Body of pancreas (tissue), 4 donors: ENCODE results near the gene APH1B. TPM values are rescaled to one million over a fixed set of nuclear protein-coding genes. Genes with fewer than 3 reads are reported as not detected.

Source experiments
- ATAC-seq: fragments of 150-250 bp; one replicate; pipeline ENCODE4 v1.9.1; 2016
- DNase-seq, 4 donors: peaks; one replicate each; pipeline ENCODE4 v3.0.0-alpha.2; 2019
- H3K27ac ChIP-seq, 4 donors: fragments of 200-600 bp; sonication (generic); 1 replicate in 3 of 4; 2 replicates in 1 of 4; pipeline versions ENCODE4 v1.5.1 to v1.6.1; 2016 to 2019; ENCODE audit warnings: mild to moderate bottlenecking in 1 of 4, mixed read lengths in 1 of 4, moderate library complexity in 1 of 4
- H3K27me3 ChIP-seq, 2 donors: fragments of 200-600 bp; sonication (generic); one replicate each; pipeline ENCODE4 v1.6.0; 2016; ENCODE audit warnings: mild to moderate bottlenecking in 1 of 2
- H3K36me3 ChIP-seq, 2 donors: fragments of 200-600 bp; sonication (generic); replicated peaks in 1 of 2; 2 replicates each; pipeline ENCODE4 v1.5.1; 2016; ENCODE audit warnings: low read depth in 2 of 2; ENCODE audit not compliant: insufficient read depth in 1 of 2
- H3K4me1 ChIP-seq: fragments of 200-600 bp; sonication (generic); one replicate; pipeline ENCODE4 v1.6.0; 2016
- H3K4me3 ChIP-seq, 2 donors: fragments of 200-600 bp; sonication (generic); 1 replicate in 1 of 2; 2 replicates in 1 of 2; pipeline ENCODE4 v1.5.1; 2016 to 2019
- H3K9me3 ChIP-seq, 3 donors: fragments of 200-600 bp; sonication (generic); 1 replicate in 2 of 3; 2 replicates in 1 of 3; pipeline ENCODE4 v1.5.1; 2016
- POLR2A ChIP-seq, 3 donors: fragments of 450-650 bp; IDR thresholded peaks; one replicate each; pipeline ENCODE4 v1.6.1; 2016; ENCODE audit warnings: antibody characterized with exemption in 3 of 3, mild to moderate bottlenecking in 2 of 3
- WGBS, 2 donors: methylation state at CpG; one replicate each; pipeline ENCODE4 v1.1.5; 2017; 5-methylcytosine and 5-hydroxymethylcytosine counted together
- intact Hi-C: fragments of 100-400 bp; cut with DNase I; formaldehyde crosslinking; loops from one replicate; pipeline ENCODE4 v1.15.1; 2023
- total RNA-seq, 2 donors: library from RNA; depleted of rRNA; stranded (reverse); fragments of >200 nt; gene quantifications; one replicate each; pipeline ENCODE4 v1.1.0, GENCODE V29; 2016
- TF ChIP-seq, protein P1 (sequence below), 7 experiments: fragments of 450-650 bp in 4 of 7; fragments of 200-600 bp in 3 of 7; sonication (generic) in 3 of 7; IDR thresholded peaks; one replicate each; pipeline ENCODE4 v1.5.1; 2016 to 2019; ENCODE audit warnings: antibody characterized with exemption in 7 of 7

The APH1B gene
- total RNA-seq, 2 donors from 2014 or later: 6.9 to 12.7 TPM

DNA sequence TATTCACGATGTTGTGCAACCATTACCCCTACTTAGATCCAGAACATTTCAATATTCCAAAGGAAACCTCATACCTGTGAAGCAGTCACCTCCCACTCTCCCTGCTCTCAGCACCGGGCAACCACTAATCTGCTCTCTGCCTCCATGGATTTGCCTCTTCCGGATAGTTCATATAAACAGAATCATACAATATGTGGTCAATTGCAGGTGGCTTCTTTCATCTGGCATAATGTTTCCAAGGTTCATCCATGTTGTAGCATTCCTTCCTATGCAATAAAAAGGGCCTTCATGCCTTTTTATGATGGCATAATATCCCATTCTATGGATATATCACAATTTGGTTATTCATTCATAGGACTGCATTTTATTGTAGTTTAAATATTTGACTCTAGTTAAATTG is 80.3 kb downstream of the APH1B start:
- DNase-seq: no peak
- Histone ChIP-seq H3K27me3 (no peaks in the 10 kb centered on the region), H3K4me1 (peaks cover 42% of the 10 kb centered on the region), H3K27ac (no peak overlapping the region), H3K36me3 (no peaks in the 10 kb centered on the region), H3K4me3 (no peak overlapping the region), H3K9me3 (no peaks in the 10 kb centered on the region)
- TF ChIP-seq, protein P1, sequence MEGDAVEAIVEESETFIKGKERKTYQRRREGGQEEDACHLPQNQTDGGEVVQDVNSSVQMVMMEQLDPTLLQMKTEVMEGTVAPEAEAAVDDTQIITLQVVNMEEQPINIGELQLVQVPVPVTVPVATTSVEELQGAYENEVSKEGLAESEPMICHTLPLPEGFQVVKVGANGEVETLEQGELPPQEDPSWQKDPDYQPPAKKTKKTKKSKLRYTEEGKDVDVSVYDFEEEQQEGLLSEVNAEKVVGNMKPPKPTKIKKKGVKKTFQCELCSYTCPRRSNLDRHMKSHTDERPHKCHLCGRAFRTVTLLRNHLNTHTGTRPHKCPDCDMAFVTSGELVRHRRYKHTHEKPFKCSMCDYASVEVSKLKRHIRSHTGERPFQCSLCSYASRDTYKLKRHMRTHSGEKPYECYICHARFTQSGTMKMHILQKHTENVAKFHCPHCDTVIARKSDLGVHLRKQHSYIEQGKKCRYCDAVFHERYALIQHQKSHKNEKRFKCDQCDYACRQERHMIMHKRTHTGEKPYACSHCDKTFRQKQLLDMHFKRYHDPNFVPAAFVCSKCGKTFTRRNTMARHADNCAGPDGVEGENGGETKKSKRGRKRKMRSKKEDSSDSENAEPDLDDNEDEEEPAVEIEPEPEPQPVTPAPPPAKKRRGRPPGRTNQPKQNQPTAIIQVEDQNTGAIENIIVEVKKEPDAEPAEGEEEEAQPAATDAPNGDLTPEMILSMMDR (IDR thresholded peaks at IDR 0.05): no peak
- no peak for TF ChIP-seq POLR2A (IDR thresholded peaks at IDR 0.05)
- 73 to 81% methylated on average over 3 of the region's 3 CpGs for WGBS, 2 donors
- intact Hi-C loops: no loop called here
- ATAC-seq: no peak

DNA sequence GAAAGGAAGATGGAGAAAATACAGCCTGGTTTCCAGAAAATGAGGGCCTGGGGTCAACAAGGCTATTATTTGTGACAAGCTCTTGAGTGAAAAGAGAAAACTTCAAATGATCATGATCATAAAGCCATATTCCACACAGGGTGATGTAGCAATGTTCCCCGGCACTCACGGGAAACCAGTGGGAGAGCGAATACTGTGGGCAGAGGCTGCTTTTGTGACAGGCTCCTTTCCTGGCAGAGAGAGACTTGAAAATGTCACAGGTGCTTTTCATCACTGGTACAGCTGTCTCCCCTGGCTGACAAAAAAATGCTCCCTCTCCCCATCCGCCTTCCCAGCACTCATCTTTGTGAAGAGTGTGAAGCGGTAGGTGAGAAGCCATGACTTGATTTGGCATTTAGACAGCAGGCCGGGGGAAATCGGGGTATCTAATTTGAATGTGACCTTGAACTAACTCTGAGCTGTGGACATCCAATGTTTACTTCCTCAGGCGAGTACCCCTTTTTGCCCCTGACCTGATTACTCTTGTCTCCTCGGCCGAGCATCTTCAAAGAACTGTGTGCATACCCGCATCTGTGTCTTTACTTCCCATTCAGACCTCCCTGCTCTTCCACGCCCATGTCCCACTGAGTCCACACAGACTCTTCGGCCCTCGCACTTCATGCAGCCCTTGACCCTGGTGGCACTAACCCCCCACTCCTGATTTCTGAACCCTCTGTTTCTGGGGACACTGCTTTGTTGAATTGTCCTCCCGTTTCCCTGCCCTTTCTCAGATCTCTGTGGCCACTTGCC is 81.0 kb downstream of the APH1B start:
- intact Hi-C loops: no loop called here

More for the DNA sequence above, 81.0 kb downstream of the APH1B start:
- ATAC-seq (no peak), DNase-seq (no peak)
- Histone ChIP-seq H3K4me3 (no peak overlapping the region), H3K27me3 (no peaks in the 10 kb centered on the region), H3K4me1 (peaks cover 42% of the 10 kb centered on the region), H3K27ac (no peak overlapping the region), H3K9me3 (no peaks in the 10 kb centered on the region), H3K36me3 (no peaks in the 10 kb centered on the region)
- TF ChIP-seq, protein P1 (IDR thresholded peaks at IDR 0.05): no peak
- TF ChIP-seq POLR2A (IDR thresholded peaks at IDR 0.05): no peak
- WGBS, 2 donors: 75 to 84% methylated on average over 15 of the region's 15 CpGs

Other genes starting within 250 kb of the APH1B start
- 100 to 1,000 TPM; 417 to 435 TPM for gene TPM1, start 234.9 kb upstream of the APH1B start, total RNA-seq
- gene LACTB, start 155.7 kb upstream of the APH1B start, total RNA-seq: 1 to 10 TPM; 7.6 to 8.6 TPM
- gene RPS27L, start 120.1 kb upstream of the APH1B start, total RNA-seq: 10 to 100 TPM; 15.2 to 37.9 TPM
- 10 to 100 TPM; 12.5 to 14.0 TPM for gene RAB8B, start 88.0 kb upstream of the APH1B start, total RNA-seq
- gene CA12, start 104.2 kb downstream of the APH1B start, total RNA-seq: 10 to 100 TPM; 16.1 to 25.7 TPM
- gene USP3, start 227.0 kb downstream of the APH1B start, total RNA-seq: 10 to 100 TPM; 48.8 to 50.1 TPM